ENCODE measurements around the gene MRPL24.

The MRPL24 gene

GRCh38 chr1:156740237-156740740 lies 599 bp downstream of the MRPL24 start:
- H3K79me2 ChIP-seq (ENCODE audit: control insufficient read depth, low read length), result peaks cover 34% of the 10 kb centered on the region
- no peaks in the 10 kb centered on the region for H3K9me3 ChIP-seq (ENCODE audit: control insufficient read depth, insufficient read depth, low read length)
- H3K36me3 ChIP-seq (ENCODE audit: control insufficient read depth, low read length), result peaks cover 89% of the 10 kb centered on the region
- H3K27me3 ChIP-seq (ENCODE audit: control insufficient read depth, low read length), result no peaks in the 10 kb centered on the region
- H3K4me3 ChIP-seq (ENCODE audit: low read length), result peak overlapping the region; percentile 85
- H3K27ac ChIP-seq (ENCODE audit: low read depth, low read length), result peak overlapping the region; percentile 60
- H4K20me1 ChIP-seq (ENCODE audit: control insufficient read depth, insufficient read depth, low read depth, low read length), result no peaks in the 10 kb centered on the region
- H3K9me2 ChIP-seq (replicated peaks; ENCODE audit: control insufficient read depth, low read length), result no peaks in the 10 kb centered on the region
- H3K4me2 ChIP-seq (ENCODE audit: low read length), result peak overlapping the region; percentile 83
- no peak for TF ChIP-seq EZH2phosphoT487 (IDR thresholded peaks at IDR 0.05; ENCODE audit: borderline replicate concordance, low read length)
- no peak for TF ChIP-seq CTCF (IDR thresholded peaks at IDR 0.05; ENCODE audit: low read depth, low read length, poor library complexity, severe bottlenecking)
- peaks cover 27% of the 10 kb centered on the region for H3F3A ChIP-seq (ENCODE audit: control insufficient read depth, insufficient read depth)
- H3K4me1 ChIP-seq (ENCODE audit: control insufficient read depth, low read length), result peaks cover 25% of the 10 kb centered on the region

- H4K20me1 ChIP-seq (ENCODE audit: control insufficient read depth, insufficient read depth, low read depth, low read length), result no peaks in the 10 kb centered on the region
- H3K4me3 ChIP-seq (ENCODE audit: low read length), result no peak overlapping the region
- peaks cover 84% of the 10 kb centered on the region for H3K36me3 ChIP-seq (ENCODE audit: control insufficient read depth, low read length)
- no peaks in the 10 kb centered on the region for H3K27me3 ChIP-seq (ENCODE audit: control insufficient read depth, low read length)
- H3K27ac ChIP-seq (ENCODE audit: low read depth, low read length), result no peak overlapping the region
- TF ChIP-seq EZH2phosphoT487 (IDR thresholded peaks at IDR 0.05; ENCODE audit: borderline replicate concordance, low read length), result no peak
- no peak for TF ChIP-seq CTCF (IDR thresholded peaks at IDR 0.05; ENCODE audit: low read depth, low read length, poor library complexity, severe bottlenecking)
- H3K9me3 ChIP-seq (ENCODE audit: control insufficient read depth, insufficient read depth, low read length), result no peaks in the 10 kb centered on the region
- H3K4me2 ChIP-seq (ENCODE audit: low read length), result peak overlapping the region; percentile 83
- peaks cover 25% of the 10 kb centered on the region for H3F3A ChIP-seq (ENCODE audit: control insufficient read depth, insufficient read depth)
- peaks cover 26% of the 10 kb centered on the region for H3K79me2 ChIP-seq (ENCODE audit: control insufficient read depth, low read length)
- peaks cover 25% of the 10 kb centered on the region for H3K4me1 ChIP-seq (ENCODE audit: control insufficient read depth, low read length)
- H3K9me2 ChIP-seq (replicated peaks; ENCODE audit: control insufficient read depth, low read length), result no peaks in the 10 kb centered on the region
These were observed 2.0 kb downstream of the MRPL24 start for GRCh38 chr1:156738916-156739315.

- H3F3A ChIP-seq (ENCODE audit: control insufficient read depth, insufficient read depth), result peaks cover 25% of the 10 kb centered on the region
- H3K27ac ChIP-seq (ENCODE audit: low read depth, low read length), result no peak overlapping the region
- peaks cover 25% of the 10 kb centered on the region for H3K4me1 ChIP-seq (ENCODE audit: control insufficient read depth, low read length)
- no peak for TF ChIP-seq CTCF (IDR thresholded peaks at IDR 0.05; ENCODE audit: low read depth, low read length, poor library complexity, severe bottlenecking)
- TF ChIP-seq EZH2phosphoT487 (IDR thresholded peaks at IDR 0.05; ENCODE audit: borderline replicate concordance, low read length), result no peak
- H3K4me2 ChIP-seq (ENCODE audit: low read length), result no peak overlapping the region
- no peak overlapping the region for H3K4me3 ChIP-seq (ENCODE audit: low read length)
- H4K20me1 ChIP-seq (ENCODE audit: control insufficient read depth, insufficient read depth, low read depth, low read length), result no peaks in the 10 kb centered on the region
- peaks cover 84% of the 10 kb centered on the region for H3K36me3 ChIP-seq (ENCODE audit: control insufficient read depth, low read length)
- H3K9me3 ChIP-seq (ENCODE audit: control insufficient read depth, insufficient read depth, low read length), result no peaks in the 10 kb centered on the region
- no peaks in the 10 kb centered on the region for H3K27me3 ChIP-seq (ENCODE audit: control insufficient read depth, low read length)
- H3K79me2 ChIP-seq (ENCODE audit: control insufficient read depth, low read length), result peaks cover 26% of the 10 kb centered on the region
- H3K9me2 ChIP-seq (replicated peaks; ENCODE audit: control insufficient read depth, low read length), result no peaks in the 10 kb centered on the region
These were observed 2.5 kb downstream of the MRPL24 start for GRCh38 chr1:156738407-156738806.
